Fibroblast of lung (primary cell): ENCODE data around the gene SLK. TPM values are rescaled to one million over a fixed set of nuclear protein-coding genes. Genes with fewer than 3 reads are reported as not detected.

Experiments used
- DNase-seq, 2 donors: peaks; one replicate each; pipeline versions ENCODE4 v3.0.0 to v3.0.0-alpha.2; 2010; ENCODE audit warnings: low read depth in 2 of 2
- H2AFZ ChIP-seq: 2 replicates; pipeline ENCODE4 v1.5.1; 2012; ENCODE audit warnings: low read length, control low read depth, inconsistent platforms
- H3K27ac ChIP-seq: 2 replicates; pipeline ENCODE4 v1.5.1; 2011; ENCODE audit warnings: low read length, control low read depth; ENCODE audit not compliant: insufficient read depth
- H3K27me3 ChIP-seq: 2 replicates; pipeline ENCODE4 v1.5.1; 2011; ENCODE audit warnings: mild to moderate bottlenecking, low read length; ENCODE audit not compliant: control insufficient read depth, insufficient read depth
- H3K36me3 ChIP-seq: 2 replicates; pipeline ENCODE4 v1.5.1; 2011; ENCODE audit warnings: low read length; ENCODE audit not compliant: control insufficient read depth, insufficient read depth
- H3K4me1 ChIP-seq: 2 replicates; pipeline ENCODE4 v1.5.1; 2011; ENCODE audit warnings: low read length; ENCODE audit not compliant: control insufficient read depth, insufficient read depth; ENCODE audit errors: extremely low read depth
- H3K4me2 ChIP-seq: 2 replicates; pipeline ENCODE4 v1.5.1; 2011; ENCODE audit warnings: low read length, control low read depth; ENCODE audit not compliant: insufficient read depth; ENCODE audit errors: extremely low read depth
- H3K4me3 ChIP-seq, 4 experiments: fragments of 200-600 bp in 1 of 4; sonication (generic) in 1 of 4; replicated peaks in 1 of 4; 2 replicates each; pipeline ENCODE4 v1.5.1; 2011 to 2016; ENCODE audit warnings: low read length in 4 of 4, low read depth in 3 of 4, mild to moderate bottlenecking in 3 of 4, control low read depth in 2 of 4, inconsistent platforms in 1 of 4, mixed read lengths in 1 of 4; ENCODE audit not compliant: insufficient read depth in 1 of 4; ENCODE audit errors: control extremely low read depth in 1 of 4
- H3K79me2 ChIP-seq: 2 replicates; pipeline ENCODE4 v1.5.1; 2012; ENCODE audit warnings: mild to moderate bottlenecking, low read length, inconsistent platforms; ENCODE audit not compliant: control insufficient read depth, insufficient read depth
- H3K9ac ChIP-seq: 2 replicates; pipeline ENCODE4 v1.5.1; 2011; ENCODE audit warnings: mild to moderate bottlenecking, low read length, control low read depth; ENCODE audit not compliant: insufficient read depth
- H3K9me3 ChIP-seq: 2 replicates; pipeline ENCODE4 v1.5.1; 2012; ENCODE audit warnings: low read depth, low read length; ENCODE audit not compliant: control insufficient read depth, insufficient read depth
- H4K20me1 ChIP-seq: 2 replicates; pipeline ENCODE4 v1.5.1; 2011; ENCODE audit warnings: low read length; ENCODE audit not compliant: control insufficient read depth, insufficient read depth; ENCODE audit errors: extremely low read depth
- EZH2 ChIP-seq: IDR thresholded peaks from 2 replicates; pipeline ENCODE4 v1.5.1; 2012; ENCODE audit warnings: low read length, control low read depth, mild to moderate bottlenecking; ENCODE audit errors: missing control alignments
- polyA plus RNA-seq, 2 donors: library from polyadenylated mRNA; depleted of rRNA in 1 of 2; stranded (reverse) in 1 of 2; unstranded in 1 of 2; fragments of >200 nt; gene quantifications; 2 replicates each; pipeline ENCODE4 v1.2.1, GENCODE V29; 2011 to 2012; ENCODE audit warnings: missing spikeins in 1 of 2
- total RNA-seq: library from RNA; depleted of rRNA; stranded (reverse); fragments of >200 nt; gene quantifications from 2 replicates; pipeline ENCODE4 v1.2.1, GENCODE V29; 2014
- TF ChIP-seq, protein P1 (sequence below), 2 donors: IDR thresholded peaks in 1 of 2; conservative IDR thresholded peaks in 1 of 2; 1 replicate in 1 of 2; 2 replicates in 1 of 2; pipeline ENCODE4 v1.5.1; 2011 to 2012; ENCODE audit warnings: low read length in 2 of 2, control low read depth in 1 of 2, inconsistent platforms in 1 of 2, low read depth in 1 of 2, mild to moderate bottlenecking in 1 of 2

SLK gene
- total and polyA plus RNA-seq, 2 donors (not counting 1 experiment from before 2014, with no cell fraction given): 18.2 to 63.1 TPM

DNA sequence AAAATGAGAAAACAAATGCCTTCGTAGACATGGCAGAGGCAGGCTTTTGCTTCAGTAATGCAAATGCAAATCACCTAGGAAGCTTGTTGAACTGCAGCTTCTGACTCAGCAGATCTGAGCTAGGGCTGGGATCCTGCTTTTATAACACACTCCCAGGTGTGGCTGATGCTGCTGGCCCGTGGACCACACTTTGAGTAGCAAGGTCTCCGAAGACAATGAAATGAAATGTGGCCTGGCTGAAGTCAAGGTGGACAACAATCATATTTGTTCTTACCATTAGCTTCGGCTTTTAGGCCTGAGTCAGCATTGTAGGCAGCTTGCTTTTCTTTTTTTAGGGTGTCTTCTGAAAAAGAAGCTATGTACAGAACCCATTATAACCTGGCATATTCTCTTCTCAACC, 92.4 kb downstream of the SLK start:
- no peak overlapping the region for H3K9ac ChIP-seq
- H3K4me3 ChIP-seq: no peak overlapping the region
- H3K79me2 ChIP-seq: no peaks in the 10 kb centered on the region
- H3K27ac ChIP-seq: no peak overlapping the region
- no peaks in the 10 kb centered on the region for H3K4me1 ChIP-seq
- H2AFZ ChIP-seq: no peak overlapping the region
- H3K36me3 ChIP-seq: no peaks in the 10 kb centered on the region
- no peak for DNase-seq
- TF ChIP-seq, protein P1, sequence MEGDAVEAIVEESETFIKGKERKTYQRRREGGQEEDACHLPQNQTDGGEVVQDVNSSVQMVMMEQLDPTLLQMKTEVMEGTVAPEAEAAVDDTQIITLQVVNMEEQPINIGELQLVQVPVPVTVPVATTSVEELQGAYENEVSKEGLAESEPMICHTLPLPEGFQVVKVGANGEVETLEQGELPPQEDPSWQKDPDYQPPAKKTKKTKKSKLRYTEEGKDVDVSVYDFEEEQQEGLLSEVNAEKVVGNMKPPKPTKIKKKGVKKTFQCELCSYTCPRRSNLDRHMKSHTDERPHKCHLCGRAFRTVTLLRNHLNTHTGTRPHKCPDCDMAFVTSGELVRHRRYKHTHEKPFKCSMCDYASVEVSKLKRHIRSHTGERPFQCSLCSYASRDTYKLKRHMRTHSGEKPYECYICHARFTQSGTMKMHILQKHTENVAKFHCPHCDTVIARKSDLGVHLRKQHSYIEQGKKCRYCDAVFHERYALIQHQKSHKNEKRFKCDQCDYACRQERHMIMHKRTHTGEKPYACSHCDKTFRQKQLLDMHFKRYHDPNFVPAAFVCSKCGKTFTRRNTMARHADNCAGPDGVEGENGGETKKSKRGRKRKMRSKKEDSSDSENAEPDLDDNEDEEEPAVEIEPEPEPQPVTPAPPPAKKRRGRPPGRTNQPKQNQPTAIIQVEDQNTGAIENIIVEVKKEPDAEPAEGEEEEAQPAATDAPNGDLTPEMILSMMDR (conservative IDR thresholded peaks at IDR 0.05 in 1 of 2, IDR thresholded peaks at IDR 0.05 in 1 of 2; ENCODE audit: low read depth in 1 of 2, low read length in 2 of 2): no peak
- no peak for TF ChIP-seq EZH2
- H3K27me3 ChIP-seq: no peaks in the 10 kb centered on the region
- no peaks in the 10 kb centered on the region for H4K20me1 ChIP-seq
- H3K9me3 ChIP-seq: no peaks in the 10 kb centered on the region
- H3K4me2 ChIP-seq: no peak overlapping the region

DNA sequence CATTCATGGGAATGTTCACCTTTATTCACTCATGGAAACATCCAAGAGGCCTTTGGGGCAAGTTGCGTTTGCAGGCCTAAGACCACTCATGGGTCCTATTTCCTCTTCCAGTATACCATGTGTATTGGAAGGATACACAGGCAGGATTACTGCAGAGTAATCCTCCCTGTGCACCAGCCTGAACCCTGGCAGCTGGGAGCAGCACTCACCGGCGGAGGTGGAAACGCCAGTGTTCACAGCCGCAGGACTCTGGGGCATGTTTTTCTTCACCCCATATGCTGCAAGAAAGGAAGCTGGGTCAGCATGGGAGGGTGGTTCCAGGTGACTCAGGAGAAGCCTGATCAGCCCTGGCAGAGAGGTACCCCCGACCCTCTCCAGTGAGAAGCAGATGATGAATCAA, 94.3 kb downstream of the SLK start:
- no peaks in the 10 kb centered on the region for H4K20me1 ChIP-seq
- H3K4me2 ChIP-seq: no peak overlapping the region
- no peaks in the 10 kb centered on the region for H3K4me1 ChIP-seq

DNA sequence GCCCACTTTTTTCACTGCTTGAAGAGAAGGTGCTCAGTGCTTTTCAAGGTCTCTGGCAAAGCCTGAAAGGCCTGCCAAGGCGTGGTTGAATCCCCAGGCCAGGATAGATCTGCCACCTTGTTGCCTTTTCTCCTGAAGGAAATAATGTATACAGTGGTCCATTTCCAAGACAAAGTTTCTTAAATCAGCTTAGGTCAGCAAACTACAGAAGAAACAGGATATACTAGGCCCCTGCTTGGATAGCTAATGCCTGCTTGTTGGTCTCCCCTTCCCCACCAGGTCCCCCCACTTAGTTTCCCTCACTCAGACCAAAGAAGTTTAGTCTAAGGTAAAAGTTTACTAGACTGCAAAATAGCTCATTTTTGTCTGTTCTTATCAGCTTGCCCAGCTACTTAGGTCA, 98.8 kb downstream of the SLK start:
- no peaks in the 10 kb centered on the region for H3K79me2 ChIP-seq
- no peak overlapping the region for H3K4me2 ChIP-seq
- no peaks in the 10 kb centered on the region for H3K9me3 ChIP-seq
- DNase-seq: no peak
- H3K9ac ChIP-seq: no peak overlapping the region
- no peaks in the 10 kb centered on the region for H4K20me1 ChIP-seq
- no peaks in the 10 kb centered on the region for H3K4me1 ChIP-seq
- no peak for TF ChIP-seq EZH2
- TF ChIP-seq, protein P1 (conservative IDR thresholded peaks at IDR 0.05 in 1 of 2, IDR thresholded peaks at IDR 0.05 in 1 of 2; ENCODE audit: low read depth in 1 of 2, low read length in 2 of 2): no peak
- H3K36me3 ChIP-seq: no peaks in the 10 kb centered on the region
- H2AFZ ChIP-seq: no peak overlapping the region
- peaks cover 3% of the 10 kb centered on the region for H3K27me3 ChIP-seq
- H3K4me3 ChIP-seq: no peak overlapping the region
- no peak overlapping the region for H3K27ac ChIP-seq

More for the DNA sequence above, 94.3 kb downstream of the SLK start:
- Histone ChIP-seq H3K9ac (no peak overlapping the region), H3K4me3 (no peak overlapping the region), H3K79me2 (no peaks in the 10 kb centered on the region), H3K36me3 (no peaks in the 10 kb centered on the region), H3K27me3 (no peaks in the 10 kb centered on the region), H2AFZ (no peak overlapping the region), H3K27ac (no peak overlapping the region), H3K9me3 (no peaks in the 10 kb centered on the region)
- no peak for DNase-seq
- TF ChIP-seq, protein P1 (conservative IDR thresholded peaks at IDR 0.05 in 1 of 2, IDR thresholded peaks at IDR 0.05 in 1 of 2; ENCODE audit: low read depth in 1 of 2, low read length in 2 of 2): no peak
- no peak for TF ChIP-seq EZH2
